H9 (cell line): Measurements from ENCODE around the gene NSRP1. TPM values are rescaled to one million over a fixed set of nuclear protein-coding genes. Genes with fewer than 3 reads are reported as not detected.

Experiments
- DNase-seq: peaks from one replicate; pipeline ENCODE4 v3.0.0-alpha.2; 2017
- H2AFZ ChIP-seq: one replicate; pipeline ENCODE4 v1.6.1; 2013; ENCODE audit warnings: mild to moderate bottlenecking, low read length, control low read depth, moderate library complexity
- H2AK5ac ChIP-seq: 2 replicates; pipeline ENCODE4 v1.6.1; 2013; ENCODE audit warnings: low read length, control low read depth, mixed read lengths; ENCODE audit not compliant: insufficient read length
- H2BK120ac ChIP-seq: one replicate; pipeline ENCODE4 v1.6.1; 2013; ENCODE audit warnings: low read depth, mild to moderate bottlenecking, low read length, control low read depth, inconsistent platforms; ENCODE audit not compliant: poor library complexity, severe bottlenecking
- H2BK12ac ChIP-seq: 2 replicates; pipeline ENCODE4 v1.6.1; 2013; ENCODE audit warnings: low read length, control low read depth, mixed read lengths, low read depth; ENCODE audit not compliant: insufficient read length
- H2BK15ac ChIP-seq: 2 replicates; pipeline ENCODE4 v1.6.1; 2013; ENCODE audit warnings: low read depth, low read length, control low read depth
- H2BK20ac ChIP-seq: one replicate; pipeline ENCODE4 v1.6.1; 2013; ENCODE audit warnings: low read depth, mild to moderate bottlenecking, low read length, control low read depth, inconsistent platforms; ENCODE audit not compliant: poor library complexity, severe bottlenecking
- H2BK5ac ChIP-seq: 2 replicates; pipeline ENCODE4 v1.6.1; 2013; ENCODE audit warnings: low read length, control low read depth, mixed read lengths; ENCODE audit not compliant: insufficient read length
- H3K14ac ChIP-seq: 2 replicates; pipeline ENCODE4 v1.6.1; 2013; ENCODE audit warnings: low read length, control low read depth; ENCODE audit not compliant: insufficient read depth
- H3K18ac ChIP-seq: 2 replicates; pipeline ENCODE4 v1.6.1; 2013; ENCODE audit warnings: low read depth, mild to moderate bottlenecking, mixed read lengths, low read length, control low read depth; ENCODE audit not compliant: insufficient read length
- H3K23ac ChIP-seq: 2 replicates; pipeline ENCODE4 v1.6.1; 2013; ENCODE audit warnings: low read length, control low read depth, mixed read lengths, low read depth; ENCODE audit not compliant: insufficient read length
- H3K23me2 ChIP-seq: 2 replicates; pipeline ENCODE4 v1.6.1; 2013; ENCODE audit warnings: low read depth, mild to moderate bottlenecking, mixed read lengths, low read length, control low read depth; ENCODE audit not compliant: insufficient read length, poor library complexity, severe bottlenecking
- H3K27ac ChIP-seq: 2 replicates; pipeline ENCODE4 v1.5.1; 2013; ENCODE audit warnings: low read length, control low read depth, mixed read lengths, low read depth; ENCODE audit not compliant: insufficient read length
- H3K27me3 ChIP-seq: 2 replicates; pipeline ENCODE4 v1.6.1; 2013; ENCODE audit warnings: low read length, control low read depth, inconsistent platforms; ENCODE audit not compliant: insufficient read depth
- H3K4ac ChIP-seq: 2 replicates; pipeline ENCODE4 v1.6.1; 2013; ENCODE audit warnings: low read depth, mild to moderate bottlenecking, control low read depth, inconsistent platforms, low read length, moderate library complexity
- H3K4me1 ChIP-seq: 2 replicates; pipeline ENCODE4 v1.6.1; 2013; ENCODE audit warnings: low read length, control low read depth, inconsistent platforms; ENCODE audit not compliant: insufficient read depth
- H3K4me2 ChIP-seq: 2 replicates; pipeline ENCODE4 v1.6.1; 2013; ENCODE audit warnings: low read length, control low read depth, mixed read lengths; ENCODE audit not compliant: insufficient read length, insufficient read depth
- H3K56ac ChIP-seq: 2 replicates; pipeline ENCODE4 v1.6.1; 2013; ENCODE audit warnings: low read depth, mild to moderate bottlenecking, mixed read lengths, low read length, control low read depth; ENCODE audit not compliant: insufficient read length
- H3K79me1 ChIP-seq: 2 replicates; pipeline ENCODE4 v1.6.1; 2013; ENCODE audit warnings: low read depth, mild to moderate bottlenecking, moderate library complexity, low read length, control low read depth, inconsistent platforms; ENCODE audit not compliant: insufficient read depth, poor library complexity, severe bottlenecking
- H3K79me2 ChIP-seq: 2 replicates; pipeline ENCODE4 v1.6.1; 2013; ENCODE audit warnings: low read length, control low read depth, inconsistent platforms; ENCODE audit not compliant: insufficient read depth
- H3K9ac ChIP-seq: 2 replicates; pipeline ENCODE4 v1.6.1; 2013; ENCODE audit warnings: low read length, control low read depth, mixed read lengths; ENCODE audit not compliant: insufficient read length; ENCODE audit errors: extremely low read depth
- H3K9me3 ChIP-seq: one replicate; pipeline ENCODE4 v1.6.1; 2013; ENCODE audit warnings: low read depth, low read length, inconsistent platforms; ENCODE audit not compliant: control insufficient read depth
- H3T11ph ChIP-seq: one replicate; pipeline ENCODE4 v1.6.1; 2013; ENCODE audit warnings: mild to moderate bottlenecking, low read length, control low read depth, inconsistent platforms
- H4K20me1 ChIP-seq: one replicate; pipeline ENCODE4 v1.6.1; 2013; ENCODE audit not compliant: control insufficient read depth, insufficient read length, insufficient read depth
- H4K5ac ChIP-seq: 2 replicates; pipeline ENCODE4 v1.6.1; 2013; ENCODE audit warnings: low read depth, mild to moderate bottlenecking, mixed read lengths, low read length, control low read depth; ENCODE audit not compliant: insufficient read length
- H4K8ac ChIP-seq: replicated peaks from 2 replicates; pipeline ENCODE4 v1.6.1; 2013; ENCODE audit warnings: low read length, control low read depth, mixed read lengths, low read depth; ENCODE audit not compliant: insufficient read length
- H4K91ac ChIP-seq: 2 replicates; pipeline ENCODE4 v1.6.1; 2013; ENCODE audit warnings: low read depth, mild to moderate bottlenecking, moderate library complexity, mixed read lengths, low read length, control low read depth; ENCODE audit not compliant: insufficient read length
- H3K27ac Mint-ChIP-seq, 3 experiments: 2 replicates in 2 of 3; 3 replicates in 1 of 3; pipeline ENCODE4 v1.8.0; 2020 to 2021; ENCODE audit warnings: mixed read lengths in 3 of 3, mild to moderate bottlenecking in 1 of 3, moderate library complexity in 1 of 3
- H3K27me3 Mint-ChIP-seq: 2 replicates; pipeline ENCODE4 v1.8.0; 2021; ENCODE audit warnings: low read depth, mild to moderate bottlenecking, moderate library complexity, mixed read lengths
- H3K36me3 Mint-ChIP-seq, 3 experiments: 2 replicates in 2 of 3; 3 replicates in 1 of 3; pipeline ENCODE4 v1.8.0; 2020 to 2021; ENCODE audit warnings: low read depth in 3 of 3, mixed read lengths in 3 of 3; ENCODE audit not compliant: insufficient read depth in 1 of 3
- H3K4me1 Mint-ChIP-seq, 2 experiments: 2 replicates each; pipeline ENCODE4 v1.8.0; 2020; ENCODE audit warnings: mixed read lengths in 2 of 2
- H3K4me3 Mint-ChIP-seq, 2 experiments: 2 replicates in 1 of 2; 3 replicates in 1 of 2; pipeline ENCODE4 v1.8.0; 2020 to 2021; ENCODE audit warnings: mild to moderate bottlenecking in 2 of 2, mixed read lengths in 2 of 2, moderate library complexity in 1 of 2
- H3K9me3 Mint-ChIP-seq, 2 experiments: 2 replicates in 1 of 2; 3 replicates in 1 of 2; pipeline ENCODE4 v1.8.0; 2020; ENCODE audit warnings: mild to moderate bottlenecking in 2 of 2, mixed read lengths in 2 of 2, moderate library complexity in 1 of 2
- CTCF ChIP-seq: fragments of 200-600 bp; sonication (generic); conservative IDR thresholded peaks from 3 replicates; pipeline ENCODE4 v1.8.0; 2021; ENCODE audit warnings: antibody characterized with exemption, mild to moderate bottlenecking
- WGBS: extraction: QIAGEN DNeasy Blood & Tissue Kit; methylation state at CpG from one replicate; pipeline ENCODE4 v1.1.7; 2013; ENCODE audit warnings: missing lambda C conversion rate, low lambda C conversion rate, mixed read lengths; ENCODE audit not compliant: insufficient read length; ENCODE audit errors: extremely low coverage; 5-methylcytosine and 5-hydroxymethylcytosine counted together
- total RNA-seq: library from RNA; stranded (reverse); gene quantifications from 2 replicates; pipeline ENCODE4 v1.2.1, GENCODE V29; 2021

Gene NSRP1
- total RNA-seq, 1 experiment from 2014 or later: 33.3 TPM

GRCh38 chr17:30151471-30151870 lies 34.9 kb downstream of the NSRP1 start:
- H3K9me3 ChIP-seq: no peaks in the 10 kb centered on the region
- no peak overlapping the region for H3K4ac ChIP-seq
- H3K9ac ChIP-seq: no peak overlapping the region
- H4K8ac ChIP-seq: no peak overlapping the region
- H2BK15ac ChIP-seq: no peak overlapping the region
- H2BK5ac ChIP-seq: no peak overlapping the region
- no peaks in the 10 kb centered on the region for H3K27me3 ChIP-seq
- H2AFZ ChIP-seq: no peak overlapping the region
- no peaks in the 10 kb centered on the region for H3K4me1 ChIP-seq
- H3K14ac ChIP-seq: no peak overlapping the region
- no peak overlapping the region for H2BK20ac ChIP-seq
- TF ChIP-seq CTCF: no peak
- H3K27me3 Mint-ChIP-seq: no peaks in the 10 kb centered on the region
- no peak overlapping the region; a peak in 1 of 7 replicates for H3K27ac Mint-ChIP-seq
- no peaks in the 10 kb centered on the region for H3K23me2 ChIP-seq
- no peak overlapping the region for H2BK120ac ChIP-seq
- no peak overlapping the region for H3K23ac ChIP-seq
- peaks cover 2% of the 10 kb centered on the region for H4K20me1 ChIP-seq
- H3K27ac ChIP-seq: no peak overlapping the region
- H3K18ac ChIP-seq: no peak overlapping the region
- no peak for DNase-seq
- no peak overlapping the region for H2AK5ac ChIP-seq
- peaks cover 3% of the 10 kb centered on the region; the same call in 1 of the 2 replicates for H3K79me2 ChIP-seq
- H3K4me1 Mint-ChIP-seq: peaks cover 0 to 5% of the 10 kb centered on the region in 2 experiments; a peak in 2 of 4 replicates
- H4K5ac ChIP-seq: no peak overlapping the region
- H3T11ph ChIP-seq: no peak overlapping the region
- H2BK12ac ChIP-seq: no peak overlapping the region
- no peak overlapping the region for H4K91ac ChIP-seq
- H3K56ac ChIP-seq: no peak overlapping the region
- H3K79me1 ChIP-seq: no peaks in the 10 kb centered on the region
- WGBS: no CpG with 5 or more reads among the region's 4 CpGs
- H3K4me2 ChIP-seq: no peak overlapping the region
- peaks cover 5 to 18% (median 11%) of the 10 kb centered on the region in 3 experiments; a peak in 6 of 7 replicates for H3K36me3 Mint-ChIP-seq
- H3K4me3 Mint-ChIP-seq: no peak overlapping the region
- no peaks in the 10 kb centered on the region for H3K9me3 Mint-ChIP-seq
